PC-9 (cell line): ENCODE measurements around the gene DOCK11. TPM values are rescaled to one million over a fixed set of nuclear protein-coding genes. Genes with fewer than 3 reads are reported as not detected.

Experiments
- BruUV-seq: library from RNA; stranded (reverse); fragments of 400-500 nt; replicated peaks from 2 replicates; lab custom pipeline; 2021; lab: Mats Ljungman, UMichigan
- CTCF ChIA-PET: fragments of 300-600 bp; sonication (Branson Sonifier 250); formaldehyde crosslinking; loops from one replicate; lab custom pipeline; 2022; ENCODE audit warnings: antibody characterized with exemption; lab: Charles Lee
- POLR2A ChIA-PET: fragments of 300-600 bp; sonication (Branson Sonifier 250); formaldehyde crosslinking; loops from one replicate; lab custom pipeline; 2022; ENCODE audit warnings: antibody characterized with exemption; ENCODE audit not compliant: unreplicated experiment; lab: Charles Lee
- DNase-seq, 2 experiments: peaks; one replicate each; pipeline versions ENCODE4 v3.0.0 to v3.0.0-alpha.2; 2015 to 2022; ENCODE audit warnings: mixed read lengths in 1 of 2
- H2AFZ ChIP-seq: fragments of 200-600 bp; sonication (generic); 2 replicates; pipeline ENCODE4 v1.8.1; 2017; ENCODE audit warnings: antibody characterized with exemption
- H3F3A ChIP-seq: fragments of 200-600 bp; sonication (generic); 2 replicates; pipeline ENCODE4 v1.8.1; 2017; ENCODE audit warnings: antibody characterized with exemption, mild to moderate bottlenecking, low read depth; ENCODE audit not compliant: insufficient read depth
- H3K27ac ChIP-seq: fragments of 200-600 bp; sonication (generic); 2 replicates; pipeline ENCODE4 v1.6.1; 2016; ENCODE audit warnings: mixed run types
- H3K27me3 ChIP-seq: fragments of 200-600 bp; sonication (generic); 2 replicates; pipeline ENCODE4 v1.6.1; 2016; ENCODE audit warnings: low read depth, mixed run types; ENCODE audit not compliant: insufficient read depth
- H3K36me3 ChIP-seq: fragments of 200-600 bp; sonication (generic); 2 replicates; pipeline ENCODE4 v1.6.1; 2016; ENCODE audit warnings: low read depth, mixed run types
- H3K4me1 ChIP-seq: fragments of 200-600 bp; sonication (generic); replicated peaks from 2 replicates; pipeline ENCODE4 v1.6.1; 2016; ENCODE audit warnings: mixed run types; ENCODE audit not compliant: insufficient read depth
- H3K4me2 ChIP-seq: fragments of 200-600 bp; sonication (generic); 2 replicates; pipeline ENCODE4 v1.6.1; 2017; ENCODE audit warnings: mixed run types
- H3K4me3 ChIP-seq: fragments of 200-600 bp; sonication (generic); 2 replicates; pipeline ENCODE4 v1.6.1; 2016; ENCODE audit warnings: mixed run types
- H3K79me2 ChIP-seq: fragments of 200-600 bp; sonication (generic); 2 replicates; pipeline ENCODE4 v1.6.1; 2017; ENCODE audit warnings: low read depth, mixed run types
- H3K9me2 ChIP-seq: fragments of 200-600 bp; sonication (generic); 2 replicates; pipeline ENCODE4 v1.8.1; 2017; ENCODE audit warnings: mild to moderate bottlenecking; ENCODE audit not compliant: insufficient read depth
- H3K9me3 ChIP-seq: fragments of 200-600 bp; sonication (generic); 2 replicates; pipeline ENCODE4 v1.8.1; 2016; ENCODE audit warnings: low read depth; ENCODE audit not compliant: insufficient read depth
- H4K20me1 ChIP-seq: fragments of 200-600 bp; sonication (generic); 2 replicates; pipeline ENCODE4 v1.8.1; 2017; ENCODE audit not compliant: insufficient read depth
- EZH2 ChIP-seq: fragments of 200-600 bp; sonication (generic); IDR thresholded peaks from 2 replicates; pipeline ENCODE4 v1.8.0; 2017; ENCODE audit warnings: antibody characterized with exemption, low read depth
- intact Hi-C: fragments of 100-400 bp; cut with micrococcal nuclease; formaldehyde crosslinking; loops from one replicate; pipeline ENCODE4 v1.10.0; 2022; ENCODE audit not compliant: unreplicated experiment
- total RNA-seq: library from RNA; stranded (reverse); gene quantifications from 2 replicates; pipeline ENCODE4 v1.2.3, GENCODE V29; 2021
- TF ChIP-seq, protein P1 (sequence below): fragments of 200-600 bp; sonication (generic); conservative IDR thresholded peaks from 2 replicates; pipeline ENCODE4 v1.6.1; 2017; ENCODE audit warnings: mixed run types, antibody characterized with exemption, mild to moderate bottlenecking, moderate library complexity

Gene DOCK11
- total RNA-seq, 1 experiment from 2014 or later = 9.0 TPM

GRCh38 chrX:118621081-118621759, 125.6 kb downstream of the DOCK11 start:
- intact Hi-C loops = no loop called here
- no TSS peak for BruUV-seq
- ChIA-PET POLR2A (no interaction called here), CTCF (no interaction called here)
- Histone ChIP-seq H3K27ac (no peak overlapping the region), H3K79me2 (no peaks in the 10 kb centered on the region), H3K4me2 (no peak overlapping the region), H3K9me2 (no peaks in the 10 kb centered on the region), H4K20me1 (no peaks in the 10 kb centered on the region), H3F3A (no peaks in the 10 kb centered on the region), H2AFZ (no peak overlapping the region), H3K4me1 (no peaks in the 10 kb centered on the region), H3K36me3 (no peaks in the 10 kb centered on the region), H3K4me3 (no peak overlapping the region), H3K27me3 (no peaks in the 10 kb centered on the region), H3K9me3 (no peaks in the 10 kb centered on the region)
- DNase-seq = no peak
- no peak for TF ChIP-seq EZH2
- TF ChIP-seq, protein P1, sequence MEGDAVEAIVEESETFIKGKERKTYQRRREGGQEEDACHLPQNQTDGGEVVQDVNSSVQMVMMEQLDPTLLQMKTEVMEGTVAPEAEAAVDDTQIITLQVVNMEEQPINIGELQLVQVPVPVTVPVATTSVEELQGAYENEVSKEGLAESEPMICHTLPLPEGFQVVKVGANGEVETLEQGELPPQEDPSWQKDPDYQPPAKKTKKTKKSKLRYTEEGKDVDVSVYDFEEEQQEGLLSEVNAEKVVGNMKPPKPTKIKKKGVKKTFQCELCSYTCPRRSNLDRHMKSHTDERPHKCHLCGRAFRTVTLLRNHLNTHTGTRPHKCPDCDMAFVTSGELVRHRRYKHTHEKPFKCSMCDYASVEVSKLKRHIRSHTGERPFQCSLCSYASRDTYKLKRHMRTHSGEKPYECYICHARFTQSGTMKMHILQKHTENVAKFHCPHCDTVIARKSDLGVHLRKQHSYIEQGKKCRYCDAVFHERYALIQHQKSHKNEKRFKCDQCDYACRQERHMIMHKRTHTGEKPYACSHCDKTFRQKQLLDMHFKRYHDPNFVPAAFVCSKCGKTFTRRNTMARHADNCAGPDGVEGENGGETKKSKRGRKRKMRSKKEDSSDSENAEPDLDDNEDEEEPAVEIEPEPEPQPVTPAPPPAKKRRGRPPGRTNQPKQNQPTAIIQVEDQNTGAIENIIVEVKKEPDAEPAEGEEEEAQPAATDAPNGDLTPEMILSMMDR = no peak

DNA sequence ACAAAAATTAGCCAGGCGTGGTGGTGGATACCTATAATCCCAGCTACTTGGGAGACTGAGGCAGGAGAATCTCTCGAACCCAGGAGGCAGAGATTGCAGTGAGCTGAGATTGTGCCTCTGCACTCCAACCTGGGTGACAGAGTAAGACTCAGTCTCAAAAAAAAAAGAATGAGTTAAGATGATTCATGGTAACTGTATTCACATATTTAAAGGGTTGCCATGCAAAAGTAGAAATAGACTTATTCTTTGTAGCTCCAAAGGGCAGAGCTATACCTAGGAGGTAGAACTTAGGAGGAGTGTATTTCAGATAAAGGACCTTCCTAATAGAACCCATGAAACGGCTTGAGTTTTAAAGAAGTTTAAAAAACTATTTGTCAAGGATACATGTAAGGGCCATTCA, 127.4 kb downstream of the DOCK11 start:
- intact Hi-C loops = no loop called here
- Histone ChIP-seq H3K36me3 (no peaks in the 10 kb centered on the region), H3F3A (no peaks in the 10 kb centered on the region), H3K27ac (no peak overlapping the region), H3K9me3 (no peaks in the 10 kb centered on the region), H3K79me2 (no peaks in the 10 kb centered on the region), H3K9me2 (no peaks in the 10 kb centered on the region), H2AFZ (no peak overlapping the region), H3K4me1 (no peaks in the 10 kb centered on the region), H3K4me3 (no peak overlapping the region), H3K27me3 (no peaks in the 10 kb centered on the region), H3K4me2 (no peak overlapping the region), H4K20me1 (no peaks in the 10 kb centered on the region)
- POLR2A ChIA-PET = no interaction called here
- CTCF ChIA-PET = interaction anchor here (0.5 kb wide), 1 partner anchor 444 kb away, joined by 3 read pairs; no protein-coding TSS in a partner anchor
- TF ChIP-seq, protein P1 = no peak
- TF ChIP-seq EZH2 = no peak
- BruUV-seq = no TSS peak
- no peak for DNase-seq

DNA sequence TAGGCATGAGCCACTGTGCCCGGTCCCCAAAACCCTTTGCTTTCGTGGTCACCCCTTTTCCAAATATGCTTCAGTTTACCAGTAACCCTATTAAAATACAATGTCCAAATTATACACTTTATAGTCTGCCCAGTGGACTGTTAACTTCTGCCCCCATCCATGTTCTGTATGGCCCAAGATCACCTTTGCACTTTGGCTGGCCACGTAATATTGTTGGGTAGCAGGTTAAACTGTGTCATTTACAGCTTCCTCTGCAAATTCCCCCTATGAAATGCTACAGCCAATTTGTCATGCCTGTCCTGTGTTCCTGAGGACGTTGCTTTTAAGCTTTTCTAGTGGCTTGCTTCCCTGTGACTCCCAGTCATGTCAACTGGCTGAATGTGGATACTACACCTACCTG, 130.7 kb downstream of the DOCK11 start:
- ChIA-PET CTCF (interaction anchor here (0.9 to 1.1 kb wide), 3 partner anchors 10 to 176 kb away, joined by 3 to 5 read pairs (median 4); no protein-coding TSS in a partner anchor), POLR2A (no interaction called here)
- no peak for DNase-seq
- Histone ChIP-seq H3K4me1 (no peaks in the 10 kb centered on the region), H3K79me2 (no peaks in the 10 kb centered on the region), H3K4me2 (no peak overlapping the region), H2AFZ (no peak overlapping the region), H3K9me2 (no peaks in the 10 kb centered on the region), H3K4me3 (no peak overlapping the region), H3K9me3 (no peaks in the 10 kb centered on the region), H3F3A (no peaks in the 10 kb centered on the region), H4K20me1 (no peaks in the 10 kb centered on the region), H3K36me3 (no peaks in the 10 kb centered on the region), H3K27me3 (no peaks in the 10 kb centered on the region), H3K27ac (no peak overlapping the region)
- TF ChIP-seq, protein P1 = no peak
- no peak for TF ChIP-seq EZH2
- no TSS peak for BruUV-seq
- intact Hi-C loops = no loop called here
